GM19438 (cell line): Measurements from ENCODE around the gene DPH3.
"Not testable (repeated sequence)": the region's sequence is repeated elsewhere in the genome, so short reads cannot be mapped to it uniquely, and the experiment has no call there.

Experiments
- ATAC-seq: cut with Tn5 transposase; IDR thresholded peaks from one replicate; pipeline ENCODE4 v1.9.1; 2021; ENCODE audit warnings: low read depth; ENCODE audit not compliant: unreplicated experiment

The DPH3 gene

DNA sequence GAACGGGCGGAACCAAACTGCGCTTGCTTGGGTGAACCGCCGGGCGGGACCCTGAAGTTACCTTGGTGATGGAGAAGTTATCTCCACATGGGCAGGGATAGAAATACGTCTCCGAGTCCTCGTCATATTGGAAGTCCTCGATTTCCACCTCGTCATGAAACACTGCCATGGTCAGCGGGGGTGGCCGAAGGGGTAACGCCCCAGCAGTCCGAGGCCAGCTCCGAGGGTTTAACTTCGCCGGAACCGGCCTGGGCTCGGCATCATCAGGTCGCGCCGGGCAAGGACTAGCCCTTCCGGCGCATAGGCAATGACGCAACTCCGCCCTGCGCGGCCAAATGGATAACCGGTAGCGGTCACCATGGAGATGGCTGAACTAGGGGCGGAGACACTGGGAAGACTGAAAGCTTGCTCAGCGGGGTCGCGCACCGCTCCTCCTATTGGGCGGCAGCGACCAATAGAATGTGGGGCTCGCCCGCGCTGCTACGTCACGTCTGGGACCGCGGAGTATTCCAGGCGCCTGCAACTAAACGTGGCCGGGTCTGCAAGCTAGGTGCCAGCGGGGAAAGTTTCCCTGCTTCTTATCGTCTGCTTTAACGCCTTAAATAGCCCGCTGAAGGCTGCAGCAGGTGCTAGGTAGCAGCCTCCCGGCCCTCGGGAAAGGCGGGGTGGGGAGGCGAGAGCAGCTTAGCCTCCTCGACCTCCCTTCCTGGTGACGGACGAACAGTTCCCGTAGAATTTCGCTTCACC lies at the start of gene DPH3, which contains the start of gene OXNAD1:
TSS of gene DPH3 (minus strand) at position 236 of the 747 bp plus-strand sequence. CDS start at position 169, 67 bp downstream.
TSS of gene OXNAD1 (plus strand) at position 505 of the 747 bp plus-strand sequence. CDS start 5,741 bp downstream, outside the sequence.
- peak; percentile 99 for ATAC-seq

GRCh38 chr3:16313886-16314645 lies 49.3 kb upstream of the DPH3 start:
- ATAC-seq, result no peak

DNA sequence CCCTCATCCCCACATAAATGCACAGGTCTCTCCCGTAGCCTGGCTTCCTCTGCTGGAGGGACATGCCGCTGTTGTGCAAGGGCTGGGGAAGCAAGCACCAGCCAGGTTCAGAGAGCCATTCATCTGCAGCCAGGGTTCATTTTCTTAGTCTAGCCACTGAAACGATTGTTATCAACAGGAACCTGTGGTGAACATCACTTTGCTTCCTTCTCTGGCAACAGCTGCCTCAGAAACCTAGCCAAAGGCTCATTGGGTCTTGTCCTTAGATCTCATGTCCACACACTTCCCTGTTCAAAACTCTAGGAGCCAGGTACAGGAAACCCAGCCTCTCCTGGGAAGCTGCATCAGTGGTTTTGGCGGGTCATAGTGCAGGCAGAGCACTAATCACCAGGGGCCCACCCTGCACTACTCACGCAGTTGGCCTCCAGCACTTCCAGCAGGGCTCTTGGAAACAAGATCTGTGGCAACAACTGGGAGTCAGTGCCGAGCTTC lies 47.3 kb upstream of the DPH3 start:
- ATAC-seq, result peak; percentile 74

GRCh38 chr3:16310486-16310885 lies 45.7 kb upstream of the DPH3 start:
- ATAC-seq, result not testable (repeated sequence)

GRCh38 chr3:16309558-16309957 lies 44.8 kb upstream of the DPH3 start:
- ATAC-seq, result peak; percentile 39

- ATAC-seq, result no peak
Observed at GRCh38 chr3:16308727-16309126, 44.0 kb upstream of the DPH3 start.

- no peak for ATAC-seq
Observed at GRCh38 chr3:16307832-16308531, 43.2 kb upstream of the DPH3 start.

DNA sequence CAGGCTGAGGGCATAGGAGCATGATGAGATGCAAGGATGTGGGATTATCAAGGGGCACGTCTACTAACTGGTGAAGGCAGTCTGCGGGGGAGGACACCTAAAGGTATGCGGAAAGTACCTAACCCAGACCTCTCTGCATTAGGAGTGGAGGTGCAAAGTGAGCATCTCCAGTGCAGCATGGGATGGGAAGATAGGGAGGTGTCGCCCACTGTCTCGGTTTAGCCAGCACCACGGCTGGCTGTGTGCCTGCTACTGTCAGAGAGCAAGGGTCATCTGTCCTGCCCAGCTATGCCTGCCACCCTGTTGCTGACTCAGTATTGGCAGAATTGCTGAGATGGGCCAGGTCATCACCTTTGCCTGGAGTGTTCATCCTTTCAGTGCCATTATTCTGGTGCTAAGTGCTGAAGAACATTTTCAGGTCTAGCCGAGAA lies 40.4 kb upstream of the DPH3 start:
- no peak for ATAC-seq

GRCh38 chr3:16304061-16305010 lies 39.6 kb upstream of the DPH3 start:
- ATAC-seq, result no peak

- ATAC-seq, result no peak
Observed at GRCh38 chr3:16303037-16303575, 38.4 kb upstream of the DPH3 start.

DNA sequence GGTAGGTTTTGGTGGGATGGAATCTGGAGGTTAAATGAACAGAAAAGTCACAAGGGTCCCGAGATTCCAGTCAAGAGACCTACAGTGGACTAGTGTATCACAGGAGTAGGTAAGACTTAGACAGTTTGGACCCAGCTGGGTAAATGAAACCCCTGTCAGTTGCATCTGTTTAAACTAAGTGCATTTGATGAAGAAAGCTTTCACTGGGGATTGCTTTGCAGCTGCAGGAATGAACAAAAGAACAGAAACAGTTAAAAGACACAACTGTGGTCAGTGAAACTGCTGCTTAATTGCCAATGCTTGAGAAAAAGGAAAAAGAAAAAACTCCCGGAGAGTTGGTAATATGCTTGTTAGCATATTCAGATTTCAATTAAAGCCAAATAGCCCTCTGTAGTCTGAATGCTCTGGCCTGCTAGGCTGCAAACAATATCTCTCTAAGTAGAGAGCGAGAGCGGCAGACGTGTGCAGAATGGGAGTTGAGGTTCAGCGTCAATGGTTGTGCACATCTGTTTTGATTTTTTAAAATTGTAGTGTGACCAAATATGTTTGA lies 37.4 kb upstream of the DPH3 start:
- no peak for ATAC-seq

- no peak for ATAC-seq
Observed at GRCh38 chr3:16301507-16301906, 36.8 kb upstream of the DPH3 start.

DNA sequence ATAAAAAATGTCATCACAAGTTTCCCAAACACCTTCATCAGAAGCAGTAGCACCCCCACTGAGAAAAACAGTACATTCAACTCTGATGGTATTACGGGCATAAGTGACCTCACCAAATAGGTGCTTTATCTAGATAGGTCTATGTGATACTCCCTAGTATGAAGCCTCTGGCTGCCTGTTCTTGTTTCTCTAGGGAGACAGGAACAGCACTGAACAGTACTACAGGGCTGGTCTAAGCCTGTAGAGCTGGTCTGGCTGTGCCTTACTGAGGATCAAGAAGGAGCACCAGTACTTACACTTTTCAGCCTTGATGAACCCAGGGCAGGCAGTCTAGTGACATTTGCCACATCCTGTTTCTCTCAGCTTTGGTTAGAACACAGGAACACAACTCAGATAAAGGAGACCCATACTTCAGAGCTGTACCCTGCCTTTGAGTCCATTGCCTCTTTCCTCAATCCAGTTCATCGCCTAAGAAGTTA lies 36.2 kb upstream of the DPH3 start:
- ATAC-seq, result peak; percentile 79

GRCh38 chr3:16300307-16300706 lies 35.6 kb upstream of the DPH3 start:
- peak; percentile 40 for ATAC-seq

- ATAC-seq, result no peak
Observed at GRCh38 chr3:16299746-16300145, 35.0 kb upstream of the DPH3 start.

GRCh38 chr3:16298891-16299290 lies 34.1 kb upstream of the DPH3 start:
- ATAC-seq, result no peak

DNA sequence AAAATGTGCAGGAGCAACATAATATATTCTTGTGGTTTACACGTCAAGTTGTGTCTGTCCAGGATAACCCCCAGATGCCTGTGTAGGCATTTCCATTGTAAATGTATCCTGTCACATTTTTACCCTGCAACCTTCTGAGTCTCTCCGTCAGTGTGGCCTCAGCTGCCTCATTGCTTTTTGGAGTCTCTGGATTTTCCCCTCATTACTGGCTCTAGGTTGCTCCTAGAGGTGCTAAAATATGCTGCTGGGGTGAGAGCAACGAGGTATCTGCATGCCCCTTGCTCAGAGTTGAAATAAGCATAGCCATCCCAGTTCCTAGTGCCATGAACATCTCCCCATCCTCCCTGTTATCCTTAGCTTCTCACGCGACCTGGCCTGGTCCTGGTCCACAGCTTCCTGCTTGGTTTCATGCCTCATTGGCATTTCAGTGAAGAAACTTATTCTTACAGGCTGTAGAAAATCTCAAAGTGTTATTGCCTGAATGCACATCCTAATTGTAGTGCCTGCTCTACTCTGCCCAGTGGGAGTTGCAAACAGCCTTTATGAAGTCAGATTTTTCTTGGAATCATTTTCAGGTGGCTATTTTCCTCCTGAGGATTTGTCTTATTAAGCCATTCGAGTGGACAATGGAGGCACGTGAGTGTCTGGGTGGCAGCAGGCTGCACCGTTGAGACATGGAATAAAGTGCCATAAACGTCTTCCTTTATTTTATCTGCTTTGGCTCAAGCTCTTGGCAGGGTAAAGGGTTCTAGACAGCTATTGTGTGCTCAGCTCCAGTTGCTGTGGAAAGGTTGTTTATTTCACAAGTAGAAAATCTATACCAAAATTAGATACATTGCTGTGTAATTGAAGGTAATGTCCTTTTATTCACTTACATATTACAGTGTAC lies 33.5 kb upstream of the DPH3 start:
- ATAC-seq, result no peak

DNA sequence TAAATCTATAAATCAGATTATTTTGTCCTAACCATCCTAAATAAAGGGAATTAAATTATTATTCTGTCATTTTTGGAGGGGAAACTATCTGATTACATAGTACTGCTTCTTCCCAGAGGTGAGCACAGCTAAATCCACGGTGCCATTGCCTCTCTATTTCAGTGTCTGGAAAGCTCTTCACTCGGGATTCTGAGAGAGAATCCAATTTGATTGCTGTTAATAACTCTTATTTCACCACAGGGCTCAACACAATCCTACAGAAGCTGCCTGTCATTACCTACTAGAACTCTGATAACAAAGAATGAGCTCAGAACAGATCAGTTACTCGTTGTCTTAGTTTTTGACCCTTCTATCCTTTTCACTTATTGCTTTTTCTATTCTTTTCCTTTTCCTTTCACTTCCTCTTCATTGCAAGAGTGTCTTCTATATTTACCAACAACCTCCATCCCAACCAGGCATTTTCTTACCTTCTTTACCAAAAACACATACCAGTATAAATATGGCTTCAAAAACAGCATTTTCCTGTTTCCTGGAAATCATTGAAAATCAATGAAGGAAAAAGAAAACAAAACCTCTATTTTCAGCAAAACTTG lies 30.7 kb upstream of the DPH3 start:
- ATAC-seq, result no peak
